Measurements from ENCODE around the gene CIT. TPM values are rescaled to one million over a fixed set of nuclear protein-coding genes. Genes with fewer than 3 reads are reported as not detected.

CIT gene
- total and polyA plus RNA-seq, 9 of the 15 experiments (the other 6 are each of a cell fraction or from before 2014, with no cell fraction given): 1.1 to 46.7 (median 21.3) TPM

- TF ChIP-seq PHF21A (IDR thresholded peaks at IDR 0.05; ENCODE audit: borderline replicate concordance, low read depth) (no peak), TBL1XR1 (IDR thresholded peaks at IDR 0.05; ENCODE audit: low read length in 2 of 2) (no peak), MNT (conservative IDR thresholded peaks at IDR 0.05) (no peak), BACH1 (tag; IDR thresholded peaks at IDR 0.05) (no peak), CC2D1A (IDR thresholded peaks at IDR 0.05) (no peak)
Measured at GRCh38 chr12:119864591-119864990, 12.5 kb downstream of the CIT start (continued).

GRCh38 chr12:119859241-119859640, 17.9 kb downstream of the CIT start:
- no peaks in the 10 kb centered on the region for H3K9me1 ChIP-seq (ENCODE audit: control insufficient read depth, insufficient read depth, low read length)
- no peaks in the 10 kb centered on the region for H3K4me1 ChIP-seq (replicated peaks in 1 of 2; ENCODE audit: control insufficient read depth in 2 of 2, insufficient read depth in 2 of 2, low read length in 2 of 2)
- TF ChIP-seq HBP1 (CRISPR knock-in tag; IDR thresholded peaks at IDR 0.05) (no peak), CHD4 (IDR thresholded peaks at IDR 0.05; ENCODE audit: insufficient read depth, insufficient replicate concordance, low read depth, low read length, poor library complexity, severe bottlenecking) (no peak), YBX1 (IDR thresholded peaks at IDR 0.05) (no peak)
- no peaks in the 10 kb centered on the region for H3K27me3 ChIP-seq (ENCODE audit: control insufficient read depth in 2 of 2, insufficient read depth in 2 of 2, low read length in 2 of 2)
- H3K36me3 ChIP-seq (ENCODE audit: control insufficient read depth, insufficient read depth, low read length): peaks cover 53% of the 10 kb centered on the region
- DNase-seq (ENCODE audit: extremely low read depth in 1 of 4, low spot score in 3 of 4) (no peak), ATAC-seq (no peak), FAIRE-seq (no peak)
- in situ Hi-C loops (cut with MboI): no loop called here
- H4K20me1 ChIP-seq (replicated peaks; ENCODE audit: control insufficient read depth, insufficient read depth, low read length): no peaks in the 10 kb centered on the region
- no peak overlapping the region for H3K4me2 ChIP-seq (ENCODE audit: insufficient read depth, low read length)
- no TSS peak for BruUV-seq (replicated peaks)
- POLR2A ChIA-PET: interaction anchor here (0.7 kb wide), 1 partner anchor 12 kb away, joined by 4 read pairs; no protein-coding TSS in a partner anchor
- no peak overlapping the region for H3K9ac ChIP-seq (ENCODE audit: insufficient read depth in 1 of 2, low read depth in 2 of 2, low read length in 2 of 2)
- no peaks in the 10 kb centered on the region for H3K9me3 ChIP-seq (replicated peaks; ENCODE audit: control insufficient read depth, insufficient read depth, low read depth, low read length)
- no peak overlapping the region for H3K27ac ChIP-seq (ENCODE audit: extremely low read depth, low read depth, low read length)
- H3K4me3 ChIP-seq: no peak overlapping the region
- CTCF ChIA-PET (ENCODE audit: low intra/inter-chr PET ratio): no interaction called here
- 88% methylated on average over 6 of the region's 6 CpGs for WGBS (ENCODE audit: insufficient coverage, low coverage, missing lambda C conversion rate)
- intact Hi-C loops (cut with micrococcal nuclease): no loop called here
- H2AFZ ChIP-seq (ENCODE audit: low read depth, low read length): no peak overlapping the region
- no peaks in the 10 kb centered on the region; the same call in 2 of the 3 replicates for H3K79me2 ChIP-seq (ENCODE audit: control insufficient read depth, insufficient read depth, low read length)

All from K562 (cell line).